A549 (cell line): ENCODE measurements around the gene SLC35E4. TPM values are rescaled to one million over a fixed set of nuclear protein-coding genes. Genes with fewer than 3 reads are reported as not detected.
A peak's percentile ranks its signal among the peaks of the same experiment; 100 is the strongest.

Source experiments
- ATAC-seq, 2 experiments: fragments of 200-7000 bp in 1 of 2; fragments of >200 bp in 1 of 2; cut with Nextera tagmentation in 1 of 2; cut with Tn5 transposase in 1 of 2; 3 replicates each; pipeline versions ENCODE4 v1.8.0 to v1.9.1; 2018 to 2020; ENCODE audit warnings: mild to moderate bottlenecking in 1 of 2, moderate library complexity in 1 of 2
- CTCF ChIA-PET: fragments of 300-600 bp; sonication (Branson Sonifier 250); formaldehyde crosslinking; extraction: SDS; loops from one replicate; lab custom pipeline; 2021; ENCODE audit warnings: antibody characterized with exemption, inconsistent platforms; lab: Yijun Ruan, JAX
- POLR2A ChIA-PET: fragments of 350-600 bp; formaldehyde crosslinking; extraction: SDS; loops from one replicate; lab custom pipeline; 2021; ENCODE audit warnings: antibody characterized with exemption, inconsistent platforms; lab: Yijun Ruan, JAX
- DNase-seq, 2 experiments: peaks; one replicate each; pipeline versions ENCODE4 v3.0.0 to v3.0.0-alpha.2; 2011 to 2016; ENCODE audit warnings: low read depth in 1 of 2, low spot score in 1 of 2
- FAIRE-seq: peaks from 2 replicates; lab custom pipeline; 2011; peaks lifted over from hg19 to GRCh38; lab: Jason Lieb, UNC
- H3K27ac ChIP-seq, 2 experiments: fragments of >200 bp; sonication (Bioruptor Twin); formaldehyde crosslinking; 3 replicates each; pipeline ENCODE4 v1.5.1; 2016 to 2017
- H3K4me1 ChIP-seq: fragments of >200 bp; sonication (Bioruptor Twin); formaldehyde crosslinking; 3 replicates; pipeline ENCODE4 v1.6.1; 2016
- H3K4me2 ChIP-seq: fragments of >200 bp; sonication (Bioruptor Twin); formaldehyde crosslinking; 3 replicates; pipeline ENCODE4 v1.6.1; 2016
- H3K4me3 ChIP-seq: fragments of >200 bp; sonication (Bioruptor Twin); formaldehyde crosslinking; 3 replicates; pipeline ENCODE4 v1.5.1; 2016
- H3K9me3 ChIP-seq: fragments of >200 bp; sonication (Bioruptor Twin); formaldehyde crosslinking; 3 replicates; pipeline ENCODE4 v1.6.1; 2016
- ATOH8 ChIP-seq: fragments of 250-450 bp; sonication (Bioruptor Pico); IDR thresholded peaks from 2 replicates; pipeline ENCODE4 v1.5.0; 2020; ENCODE audit warnings: low read depth, mild to moderate bottlenecking, moderate library complexity
- BCL3 ChIP-seq: fragments of >200 bp; sonication (Bioruptor Twin); formaldehyde crosslinking; IDR thresholded peaks from 3 replicates; pipeline ENCODE4 v1.6.1; 2016
- BHLHE40 ChIP-seq: IDR thresholded peaks from 2 replicates; pipeline ENCODE4 v1.6.1; 2012; ENCODE audit warnings: low read depth, low read length, inconsistent platforms
- CBX2 ChIP-seq: fragments of 200-600 bp; sonication (generic); IDR thresholded peaks from 2 replicates; pipeline ENCODE4 v1.6.1; 2016; ENCODE audit warnings: low read depth, mild to moderate bottlenecking, borderline replicate concordance
- CBX8 ChIP-seq: fragments of 200-600 bp; sonication (generic); IDR thresholded peaks from 2 replicates; pipeline ENCODE4 v1.6.1; 2016
- CTCF ChIP-seq: fragments of >200 bp; sonication (Bioruptor Twin); formaldehyde crosslinking; IDR thresholded peaks from 3 replicates; pipeline ENCODE4 v1.5.1; 2016
- EHMT2 ChIP-seq: fragments of 200-600 bp; sonication (generic); IDR thresholded peaks from 2 replicates; pipeline ENCODE4 v1.6.1; 2016; ENCODE audit warnings: antibody characterized with exemption, low read depth, mild to moderate bottlenecking, moderate library complexity
- ESRRA ChIP-seq: fragments of 150-350 bp; IDR thresholded peaks from 2 replicates; pipeline ENCODE4 v1.6.1; 2014; ENCODE audit warnings: mild to moderate bottlenecking, low read length, borderline replicate concordance
- GATA3 ChIP-seq: IDR thresholded peaks from 2 replicates; pipeline ENCODE4 v1.6.1; 2012; ENCODE audit warnings: borderline replicate concordance
- HOXB13 ChIP-seq: fragments of 250-450 bp; sonication (Bioruptor Pico); IDR thresholded peaks from 2 replicates; pipeline ENCODE4 v1.5.0; 2020; ENCODE audit warnings: low read depth, mild to moderate bottlenecking, moderate library complexity
- HOXB5 ChIP-seq: fragments of 250-450 bp; sonication (Bioruptor Pico); IDR thresholded peaks from 2 replicates; pipeline ENCODE4 v1.5.0; 2020; ENCODE audit warnings: mild to moderate bottlenecking, moderate library complexity
- JUN ChIP-seq, 2 experiments: fragments of >200 bp; sonication (Bioruptor Twin); formaldehyde crosslinking; IDR thresholded peaks; 2 replicates in 1 of 2; 3 replicates in 1 of 2; pipeline ENCODE4 v1.6.1; 2016 to 2017
- KDM5A ChIP-seq: fragments of 200-600 bp; sonication (generic); IDR thresholded peaks from 2 replicates; pipeline ENCODE4 v1.6.1; 2016; ENCODE audit warnings: antibody characterized with exemption, mild to moderate bottlenecking
- MAFK ChIP-seq: fragments of 450-650 bp; IDR thresholded peaks from 2 replicates; pipeline ENCODE4 v1.6.1; 2014; ENCODE audit not compliant: partially characterized antibody
- MAX ChIP-seq: IDR thresholded peaks from 2 replicates; pipeline ENCODE4 v1.6.1; 2012
- PBX3 ChIP-seq: IDR thresholded peaks from 2 replicates; pipeline ENCODE4 v1.6.1; 2012
- PHF8 ChIP-seq: fragments of 200-600 bp; sonication (generic); IDR thresholded peaks from 2 replicates; pipeline ENCODE4 v1.6.1; 2016; ENCODE audit warnings: low read depth, mild to moderate bottlenecking, antibody characterized with exemption, moderate library complexity, borderline replicate concordance
- POLR2A ChIP-seq: IDR thresholded peaks from 2 replicates; pipeline ENCODE4 v1.6.1; 2012; ENCODE audit warnings: mild to moderate bottlenecking, low read length
- POLR2AphosphoS2 ChIP-seq: conservative IDR thresholded peaks from 2 replicates; pipeline ENCODE4 v1.6.1; 2012; ENCODE audit warnings: low read length, improper control_type of control experiment, inconsistent platforms
- RAD21 ChIP-seq, 2 experiments: fragments of >200 bp in 1 of 2; sonication (Bioruptor Twin) in 1 of 2; formaldehyde crosslinking in 1 of 2; IDR thresholded peaks in 1 of 2; conservative IDR thresholded peaks in 1 of 2; 2 replicates in 1 of 2; 3 replicates in 1 of 2; pipeline ENCODE4 v1.6.1; 2012 to 2018; ENCODE audit warnings: inconsistent platforms in 1 of 2
- RARB ChIP-seq: fragments of 250-450 bp; sonication (Bioruptor Pico); IDR thresholded peaks from 2 replicates; pipeline ENCODE4 v1.8.0; 2021; ENCODE audit warnings: mild to moderate bottlenecking, moderate library complexity
- SMC3 ChIP-seq: fragments of >200 bp; sonication (Bioruptor Twin); formaldehyde crosslinking; IDR thresholded peaks from 3 replicates; pipeline ENCODE4 v1.6.1; 2018; ENCODE audit warnings: inconsistent platforms
- SREBF2 ChIP-seq: fragments of 450-650 bp; IDR thresholded peaks from 2 replicates; pipeline ENCODE4 v1.6.1; 2014; ENCODE audit warnings: mild to moderate bottlenecking, moderate library complexity
- TFCP2L1 ChIP-seq: fragments of 250-450 bp; sonication (Bioruptor Pico); IDR thresholded peaks from 2 replicates; pipeline ENCODE4 v1.5.0; 2021; ENCODE audit warnings: mild to moderate bottlenecking
- TP53 ChIP-seq: fragments of 250-450 bp; sonication (Bioruptor Pico); IDR thresholded peaks from 2 replicates; pipeline ENCODE4 v1.5.0; 2021; ENCODE audit warnings: mild to moderate bottlenecking, moderate library complexity
- ZC3H11A ChIP-seq: fragments of 450-650 bp; IDR thresholded peaks from 2 replicates; pipeline ENCODE4 v1.6.1; 2014; ENCODE audit warnings: antibody characterized with exemption, mild to moderate bottlenecking
- ZFP36 ChIP-seq: fragments of 450-650 bp; IDR thresholded peaks from 2 replicates; pipeline ENCODE4 v1.6.1; 2014; ENCODE audit warnings: borderline replicate concordance; ENCODE audit not compliant: partially characterized antibody
- ZNF302 ChIP-seq: fragments of 250-450 bp; sonication (Bioruptor Pico); IDR thresholded peaks from 2 replicates; pipeline ENCODE4 v1.9.0; 2021; ENCODE audit warnings: inconsistent platforms, mild to moderate bottlenecking, moderate library complexity
- ZSCAN20 ChIP-seq: fragments of 250-450 bp; sonication (Bioruptor Pico); IDR thresholded peaks from 2 replicates; pipeline ENCODE4 v1.8.0; 2022; ENCODE audit warnings: mild to moderate bottlenecking, moderate library complexity
- WGBS: methylation state at CpG from one replicate; pipeline ENCODE4 v1.1.6; 2017; ENCODE audit errors: missing lambda C conversion rate; 5-methylcytosine and 5-hydroxymethylcytosine counted together
- polyA plus RNA-seq, 4 experiments: library from polyadenylated mRNA; depleted of rRNA in 3 of 4; stranded (reverse); fragments of >200 nt; fragmentation: RNase III in 1 of 4; extraction: RNeasy Plus Mini Kit Qiagen cat#74134 plus additional on column Dnase treatment in 1 of 4; gene quantifications; 2 replicates in 3 of 4; 3 replicates in 1 of 4; pipeline ENCODE4 v1.2.3, GENCODE V29; 2011 to 2017

SLC35E4 gene
- polyA plus RNA-seq, 2 of the 4 experiments (the other 2 are of a cell fraction): 2.0 to 3.3 TPM

DNA sequence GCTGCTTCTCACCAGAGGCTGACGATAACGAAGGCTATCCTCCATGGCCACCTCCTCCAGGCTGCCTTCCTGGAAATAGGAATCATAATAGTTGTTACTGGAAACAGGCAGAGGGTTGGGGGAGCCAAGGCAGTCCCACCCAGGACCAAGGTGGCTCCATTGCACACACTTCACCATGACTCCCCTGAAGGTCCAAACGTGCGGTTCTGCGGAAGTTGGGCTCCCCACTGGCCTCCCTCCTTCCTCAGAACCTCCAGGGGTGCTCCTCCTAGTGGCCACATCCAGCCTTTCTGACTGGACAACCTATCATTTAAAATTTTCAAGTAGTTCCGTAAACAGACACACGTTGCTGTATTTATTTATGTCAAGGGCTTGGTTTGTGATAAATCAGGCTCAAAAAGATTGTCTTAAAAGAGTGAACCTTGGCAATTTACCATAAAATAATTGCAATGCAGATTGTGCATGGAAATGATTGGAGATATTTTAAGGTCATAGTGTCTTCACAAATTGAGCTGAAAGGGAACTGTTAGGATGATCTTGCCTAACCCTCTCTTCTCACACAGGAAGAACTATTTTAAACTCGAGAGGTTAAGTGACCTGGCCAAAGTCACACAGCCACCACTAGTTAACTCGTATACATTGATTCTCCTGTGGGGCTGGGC lies 30.0 kb upstream of the SLC35E4 start:
- H3K4me1 ChIP-seq: peaks cover 32% of the 10 kb centered on the region
- H3K27ac ChIP-seq: peak overlapping the region; percentile 78 to 90
- no peak for FAIRE-seq
- TF ChIP-seq HOXB13 (CRISPR knock-in tag) (no peak), JUN (IDR thresholded peaks at IDR 0.05) (no peak), MAX (peak; percentile 60), ZC3H11A (no peak), TFCP2L1 (CRISPR knock-in tag) (no peak), CTCF (peak; percentile 64), PBX3 (no peak), RAD21 (conservative IDR thresholded peaks at IDR 0.05 in 1 of 2, IDR thresholded peaks at IDR 0.05 in 1 of 2) (peak; percentile 21 to 31; a peak in 2 of 5 replicates), KDM5A (no peak), ZSCAN20 (no peak), BCL3 (no peak), PHF8 (no peak), ZNF302 (CRISPR knock-in tag) (no peak), SREBF2 (no peak), GATA3 (no peak), EHMT2 (no peak), CBX8 (no peak), BHLHE40 (no peak), POLR2AphosphoS2 (no peak), MAFK (no peak), HOXB5 (CRISPR knock-in tag) (no peak), CBX2 (no peak), ZFP36 (peak; percentile 94), RARB (no peak), SMC3 (peak; percentile 32), POLR2A (no peak), ATOH8 (CRISPR knock-in tag) (no peak), TP53 (CRISPR knock-in tag) (no peak), ESRRA (no peak)
- H3K9me3 ChIP-seq: no peaks in the 10 kb centered on the region
- DNase-seq: peak; percentile 69
- WGBS: 16% methylated on average over 7 of the region's 9 CpGs
- ChIA-PET CTCF (interaction anchor here (0.7 to 1.9 kb wide), 12 partner anchors 8 to 432 kb away, joined by 3 to 7 read pairs (median 4); no protein-coding TSS in a partner anchor), POLR2A (no interaction called here)
- peak; percentile 75 to 78 for ATAC-seq
- H3K4me2 ChIP-seq: peak overlapping the region; percentile 89
- H3K4me3 ChIP-seq: peak overlapping the region; percentile 51
